ENCODE data around the gene ANKH.

- TF ChIP-seq, protein P1, sequence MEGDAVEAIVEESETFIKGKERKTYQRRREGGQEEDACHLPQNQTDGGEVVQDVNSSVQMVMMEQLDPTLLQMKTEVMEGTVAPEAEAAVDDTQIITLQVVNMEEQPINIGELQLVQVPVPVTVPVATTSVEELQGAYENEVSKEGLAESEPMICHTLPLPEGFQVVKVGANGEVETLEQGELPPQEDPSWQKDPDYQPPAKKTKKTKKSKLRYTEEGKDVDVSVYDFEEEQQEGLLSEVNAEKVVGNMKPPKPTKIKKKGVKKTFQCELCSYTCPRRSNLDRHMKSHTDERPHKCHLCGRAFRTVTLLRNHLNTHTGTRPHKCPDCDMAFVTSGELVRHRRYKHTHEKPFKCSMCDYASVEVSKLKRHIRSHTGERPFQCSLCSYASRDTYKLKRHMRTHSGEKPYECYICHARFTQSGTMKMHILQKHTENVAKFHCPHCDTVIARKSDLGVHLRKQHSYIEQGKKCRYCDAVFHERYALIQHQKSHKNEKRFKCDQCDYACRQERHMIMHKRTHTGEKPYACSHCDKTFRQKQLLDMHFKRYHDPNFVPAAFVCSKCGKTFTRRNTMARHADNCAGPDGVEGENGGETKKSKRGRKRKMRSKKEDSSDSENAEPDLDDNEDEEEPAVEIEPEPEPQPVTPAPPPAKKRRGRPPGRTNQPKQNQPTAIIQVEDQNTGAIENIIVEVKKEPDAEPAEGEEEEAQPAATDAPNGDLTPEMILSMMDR (IDR thresholded peaks at IDR 0.05) = no peak
- TF ChIP-seq POLR2A (IDR thresholded peaks at IDR 0.05) = no peak
These were observed 40.6 kb downstream of the ANKH start for GRCh38 chr5:14831006-14831338.
